ENCODE data around the gene TBC1D5.

GRCh38 chr3:17562845-17563244 lies 179.6 kb downstream of the TBC1D5 start:
- TF ChIP-seq ZC3H10 (CRISPR knock-in tag; IDR thresholded peaks at IDR 0.05): no peak
- no peak for TF ChIP-seq PPARA (CRISPR knock-in tag; IDR thresholded peaks at IDR 0.05; ENCODE audit: borderline replicate concordance)
- TF ChIP-seq CSRNP3 (CRISPR knock-in tag; IDR thresholded peaks at IDR 0.05): no peak
- TF ChIP-seq ZFP30 (CRISPR knock-in tag; IDR thresholded peaks at IDR 0.05): no peak
- TF ChIP-seq ZNF8 (CRISPR knock-in tag; IDR thresholded peaks at IDR 0.05): no peak
- no peak for TF ChIP-seq TCF4 (CRISPR knock-in tag; IDR thresholded peaks at IDR 0.05; ENCODE audit: borderline replicate concordance)
- TF ChIP-seq ARNTL (CRISPR knock-in tag; IDR thresholded peaks at IDR 0.05; ENCODE audit: borderline replicate concordance, low read depth): no peak
- TF ChIP-seq ZNF565 (CRISPR knock-in tag; conservative IDR thresholded peaks at IDR 0.05; ENCODE audit: low read depth): no peak
- TF ChIP-seq RARB (CRISPR knock-in tag; IDR thresholded peaks at IDR 0.05): no peak
- no peak for TF ChIP-seq OSR1 (CRISPR knock-in tag; IDR thresholded peaks at IDR 0.05)
- TF ChIP-seq BACH2 (CRISPR knock-in tag; IDR thresholded peaks at IDR 0.05; ENCODE audit: borderline replicate concordance): no peak
- TF ChIP-seq PATZ1 (CRISPR knock-in tag; IDR thresholded peaks at IDR 0.05; ENCODE audit: borderline replicate concordance): no peak
- TF ChIP-seq ZFP3 (CRISPR knock-in tag; IDR thresholded peaks at IDR 0.05): no peak

All from SK-N-SH treated with all-trans-retinoic acid at 6 μM for 48 hours (cell line).